Cardiac muscle cell (in vitro differentiated cells and primary cell): Measurements from ENCODE around the gene ATXN7. TPM values are rescaled to one million over a fixed set of nuclear protein-coding genes. Genes with fewer than 3 reads are reported as not detected.

Experiments used
- DNase-seq, 2 donors: peaks; one replicate each; pipeline versions ENCODE4 v3.0.0 to v3.0.0-alpha.2; 2010 to 2017; ENCODE audit warnings: low read depth in 1 of 2, low spot score in 1 of 2
- H3K27ac ChIP-seq: fragments of 200-600 bp; sonication (generic); 2 replicates; pipeline ENCODE4 v1.5.1; 2016
- H3K27me3 ChIP-seq: fragments of 200-600 bp; sonication (generic); 2 replicates; pipeline ENCODE4 v1.6.0; 2016; ENCODE audit warnings: control low read depth
- H3K36me3 ChIP-seq: fragments of 200-600 bp; sonication (generic); 2 replicates; pipeline ENCODE4 v1.5.1; 2016; ENCODE audit warnings: control low read depth
- H3K4me1 ChIP-seq: fragments of 200-600 bp; sonication (generic); 2 replicates; pipeline ENCODE4 v1.8.1; 2017; ENCODE audit warnings: low read depth, mild to moderate bottlenecking, mixed run types
- H3K4me3 ChIP-seq: fragments of 200-600 bp; sonication (generic); 2 replicates; pipeline ENCODE4 v1.5.1; 2016; ENCODE audit warnings: mild to moderate bottlenecking
- H3K9me3 ChIP-seq: fragments of 200-600 bp; sonication (generic); 2 replicates; pipeline ENCODE4 v1.5.1; 2017; ENCODE audit warnings: low read depth, mild to moderate bottlenecking, control low read depth
- polyA plus RNA-seq: library from polyadenylated mRNA; unstranded; fragments of >200 nt; fragmentation: Nextera tagmentation; extraction: Ambion mirVana; gene quantifications from 2 replicates; pipeline ENCODE4 v1.2.1, GENCODE V29; 2016
- total RNA-seq: library from RNA; depleted of rRNA; stranded (reverse); fragments of >200 nt; gene quantifications from 2 replicates; pipeline ENCODE4 v1.2.3, GENCODE V29; 2016
- TF ChIP-seq, protein P1 (sequence below): IDR thresholded peaks from 2 replicates; pipeline ENCODE4 v1.5.1; 2012; ENCODE audit warnings: low read depth, mild to moderate bottlenecking, low read length

ATXN7 gene
- total and polyA plus RNA-seq, 2 experiments from 2014 or later, result 8.2 to 8.3 TPM

DNA sequence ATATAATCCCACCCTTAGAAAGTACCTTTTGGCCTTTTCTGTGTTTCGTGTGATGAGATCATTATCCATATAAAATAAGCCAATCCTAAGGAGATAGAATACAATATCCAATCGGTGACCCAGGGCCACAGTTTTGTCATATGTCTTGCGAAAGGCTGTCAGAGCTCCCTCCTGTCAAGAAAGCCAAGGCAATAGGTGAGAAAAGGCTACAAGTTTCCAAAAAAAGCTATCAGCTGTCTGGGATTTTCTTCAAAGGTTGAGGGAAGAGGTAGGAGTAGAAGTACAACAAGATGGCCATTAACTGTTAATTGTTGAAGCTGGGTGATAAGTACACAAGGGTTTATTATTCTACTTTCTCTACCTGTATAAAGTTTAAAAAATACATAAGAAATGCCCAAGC is 155.6 kb downstream of the ATXN7 start:
- H3K36me3 ChIP-seq, result peaks cover 68% of the 10 kb centered on the region
- TF ChIP-seq, protein P1, sequence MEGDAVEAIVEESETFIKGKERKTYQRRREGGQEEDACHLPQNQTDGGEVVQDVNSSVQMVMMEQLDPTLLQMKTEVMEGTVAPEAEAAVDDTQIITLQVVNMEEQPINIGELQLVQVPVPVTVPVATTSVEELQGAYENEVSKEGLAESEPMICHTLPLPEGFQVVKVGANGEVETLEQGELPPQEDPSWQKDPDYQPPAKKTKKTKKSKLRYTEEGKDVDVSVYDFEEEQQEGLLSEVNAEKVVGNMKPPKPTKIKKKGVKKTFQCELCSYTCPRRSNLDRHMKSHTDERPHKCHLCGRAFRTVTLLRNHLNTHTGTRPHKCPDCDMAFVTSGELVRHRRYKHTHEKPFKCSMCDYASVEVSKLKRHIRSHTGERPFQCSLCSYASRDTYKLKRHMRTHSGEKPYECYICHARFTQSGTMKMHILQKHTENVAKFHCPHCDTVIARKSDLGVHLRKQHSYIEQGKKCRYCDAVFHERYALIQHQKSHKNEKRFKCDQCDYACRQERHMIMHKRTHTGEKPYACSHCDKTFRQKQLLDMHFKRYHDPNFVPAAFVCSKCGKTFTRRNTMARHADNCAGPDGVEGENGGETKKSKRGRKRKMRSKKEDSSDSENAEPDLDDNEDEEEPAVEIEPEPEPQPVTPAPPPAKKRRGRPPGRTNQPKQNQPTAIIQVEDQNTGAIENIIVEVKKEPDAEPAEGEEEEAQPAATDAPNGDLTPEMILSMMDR, result no peak
- H3K27ac ChIP-seq, result no peak overlapping the region
- H3K9me3 ChIP-seq, result no peaks in the 10 kb centered on the region
- no peak for DNase-seq
- H3K4me1 ChIP-seq, result no peaks in the 10 kb centered on the region
- no peak overlapping the region for H3K4me3 ChIP-seq
- H3K27me3 ChIP-seq, result no peaks in the 10 kb centered on the region

DNA sequence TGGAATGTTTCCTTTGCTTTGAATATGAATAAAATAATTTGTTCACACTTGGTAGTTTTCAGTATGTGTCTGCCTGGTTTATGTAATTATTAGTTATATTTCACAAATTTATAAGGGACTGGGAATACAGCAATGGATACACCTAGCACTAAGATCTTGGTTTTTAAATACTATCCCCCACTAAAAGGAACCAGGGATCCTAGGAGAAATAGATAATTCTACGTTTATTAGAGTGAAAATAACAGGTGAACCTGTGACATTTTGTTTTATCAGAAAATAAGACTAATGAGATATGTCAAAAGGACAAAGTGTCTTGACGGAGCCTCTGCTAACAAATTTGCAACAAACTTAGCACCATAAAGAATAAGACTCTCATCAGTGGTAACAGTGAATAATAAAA is 156.2 kb downstream of the ATXN7 start:
- DNase-seq, result no peak
- TF ChIP-seq, protein P1, result no peak
- H3K9me3 ChIP-seq, result no peaks in the 10 kb centered on the region
- H3K4me3 ChIP-seq, result no peak overlapping the region
- H3K36me3 ChIP-seq, result peaks cover 62% of the 10 kb centered on the region
- no peaks in the 10 kb centered on the region for H3K27me3 ChIP-seq
- H3K27ac ChIP-seq, result no peak overlapping the region
- H3K4me1 ChIP-seq, result no peaks in the 10 kb centered on the region

DNA sequence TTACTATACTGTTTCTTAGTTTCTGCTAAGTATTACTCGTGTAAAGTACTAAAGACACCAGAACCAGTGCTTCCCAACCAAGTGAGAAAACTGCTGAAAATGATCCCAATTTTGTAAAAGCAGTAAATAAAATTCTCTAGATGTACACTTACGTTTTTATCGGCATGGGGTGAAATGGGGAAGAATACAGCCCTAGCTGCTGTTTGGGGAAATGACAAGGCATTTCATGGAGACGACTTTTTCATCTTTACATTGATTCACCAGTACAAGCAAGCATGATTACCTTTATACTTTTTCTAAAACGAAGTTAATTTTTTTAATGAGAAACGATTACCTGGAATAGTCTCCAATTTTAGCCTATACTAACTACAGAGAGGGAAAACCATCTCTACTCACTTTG is 158.3 kb downstream of the ATXN7 start:
- peaks cover 47% of the 10 kb centered on the region for H3K36me3 ChIP-seq

DNA sequence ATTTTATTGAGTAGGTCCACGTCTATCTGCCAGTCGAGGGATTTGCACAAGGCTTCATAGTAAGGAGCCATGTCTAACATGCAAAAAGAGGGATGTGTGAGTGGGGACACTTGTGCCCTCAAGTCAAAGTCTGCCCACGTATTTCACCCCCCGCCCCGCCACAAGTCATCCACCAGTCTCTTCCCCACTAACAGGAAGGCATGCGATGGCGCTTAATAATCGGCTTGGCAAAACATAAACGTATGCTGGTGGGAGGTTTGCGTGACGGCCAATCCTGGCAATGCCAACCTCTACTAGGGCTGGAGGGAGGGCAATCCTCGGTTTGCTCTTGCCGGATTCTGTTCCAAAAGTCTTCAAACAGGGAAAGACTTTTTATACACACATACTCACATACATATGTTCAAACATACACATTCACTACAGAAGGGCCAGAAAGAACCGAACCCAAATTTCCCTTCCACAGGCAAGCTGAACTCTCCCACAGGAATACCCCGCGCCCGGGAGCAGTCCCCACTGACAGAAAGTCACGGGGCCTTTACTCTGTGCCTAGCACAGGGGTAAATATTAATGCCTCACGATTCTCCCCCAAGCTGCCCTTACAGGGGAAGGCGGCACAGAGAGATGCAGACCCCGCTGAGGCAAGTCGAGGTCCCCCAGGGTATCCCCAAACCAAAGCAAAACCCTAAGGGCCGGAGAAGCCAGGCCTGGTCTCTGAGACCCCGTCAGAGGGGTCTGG is 159.0 kb downstream of the ATXN7 start:
- H3K9me3 ChIP-seq, result no peaks in the 10 kb centered on the region
- H3K4me1 ChIP-seq, result peaks cover 3% of the 10 kb centered on the region
- H3K27me3 ChIP-seq, result no peaks in the 10 kb centered on the region
- H3K27ac ChIP-seq, result peak overlapping the region; percentile 96
- H3K36me3 ChIP-seq, result peaks cover 40% of the 10 kb centered on the region
- TF ChIP-seq, protein P1, result no peak
- peak overlapping the region; percentile 77 for H3K4me3 ChIP-seq
- peak in 1 of 2 donors; percentile 22 for DNase-seq

More for the DNA sequence above, 158.3 kb downstream of the ATXN7 start:
- no peak for DNase-seq
- H3K9me3 ChIP-seq, result no peaks in the 10 kb centered on the region
- H3K4me3 ChIP-seq, result peak overlapping the region; percentile 77
- H3K4me1 ChIP-seq, result no peaks in the 10 kb centered on the region
- no peak overlapping the region for H3K27ac ChIP-seq
- no peaks in the 10 kb centered on the region for H3K27me3 ChIP-seq
- TF ChIP-seq, protein P1, result no peak

DNA sequence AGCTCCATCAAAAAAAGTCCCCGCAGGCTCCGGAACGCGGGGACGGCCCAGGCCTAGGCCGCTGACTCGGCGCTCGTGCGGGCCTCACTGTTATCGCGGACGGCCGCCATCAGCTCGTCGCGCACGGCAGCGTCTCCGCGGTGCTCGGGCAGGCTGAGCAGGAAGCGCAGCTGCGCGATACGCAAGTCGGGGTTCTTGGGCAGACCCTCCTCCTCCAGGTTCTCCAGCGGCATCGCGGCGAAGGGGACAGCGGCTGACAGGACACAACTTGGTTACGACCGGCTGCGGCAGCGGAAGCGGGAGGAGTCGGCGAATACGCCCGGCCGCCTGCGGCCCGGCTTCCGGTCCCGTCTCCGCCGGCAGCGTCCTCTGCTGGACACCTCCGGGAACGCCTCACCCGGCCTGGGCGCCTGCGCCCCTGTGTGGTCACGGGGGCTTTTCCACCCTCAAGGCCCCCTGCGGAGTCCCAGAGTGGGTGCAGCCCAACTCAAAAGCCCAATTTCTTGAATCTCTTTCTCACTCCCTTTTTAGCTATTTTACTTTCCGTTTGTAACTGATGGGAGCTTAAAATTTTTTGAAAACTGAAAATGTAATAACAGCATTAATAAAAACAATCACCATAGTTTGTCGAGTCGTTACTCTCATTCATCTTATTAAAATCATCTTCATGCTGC is 159.7 kb downstream of the ATXN7 start, which contains the start of gene PSMD6:
Gene PSMD6 (minus strand): TSS at position 308 of the 674 bp plus-strand sequence. CDS start 75 bp downstream, at position 233.
- Histone ChIP-seq H3K36me3 (peaks cover 32% of the 10 kb centered on the region), H3K27me3 (no peaks in the 10 kb centered on the region), H3K4me3 (peak within 1 kb of the TSS; percentile 77), H3K9me3 (no peaks in the 10 kb centered on the region), H3K27ac (peak within 1 kb of the TSS; percentile 96), H3K4me1 (peaks cover 4% of the 10 kb centered on the region)
- peak; percentile 89 to 91 for DNase-seq
- TF ChIP-seq, protein P1, result peak; percentile 99
